Measurements from ENCODE around the gene CDC42BPA.

- TF ChIP-seq POLR2AphosphoS5 (IDR thresholded peaks at IDR 0.05; ENCODE audit: borderline replicate concordance, low read depth, low read length) (no peak), EZH2 (IDR thresholded peaks at IDR 0.05) (no peak), FOXP2 (optimal IDR thresholded peaks at IDR 0.05; ENCODE audit: control extremely low read depth, extremely low read length, insufficient read depth) (no peak)
Measured at GRCh38 chr1:227357927-227358302, 39.6 kb upstream of the CDC42BPA start.

Measured in SK-N-MC (cell line).